DMS114 treated with DMSO at 0.1 percent for 48 hours (cell line): ENCODE results near the gene XRCC4.
"Not testable (repeated sequence)": the region's sequence is repeated elsewhere in the genome, so short reads cannot be mapped to it uniquely, and the experiment has no call there.

Source experiments
- DNase-seq: peaks from one replicate; lab custom pipeline; 2025; ENCODE audit not compliant: unreplicated experiment; lab: John Stamatoyannopoulos, UW

Gene XRCC4

GRCh38 chr5:83076742-83077661, at the start of gene XRCC4, which contains the start of gene TMEM167A:
Gene XRCC4 (plus strand): TSS chr5:83077547. CDS start chr5:83104920, 27,373 bp downstream.
Gene TMEM167A (minus strand): TSS chr5:83077394. CDS start chr5:83077323, 71 bp downstream.
- peak; percentile 97 for DNase-seq

GRCh38 chr5:83029912-83030311, 47.4 kb upstream of the XRCC4 start:
- no peak for DNase-seq

DNA sequence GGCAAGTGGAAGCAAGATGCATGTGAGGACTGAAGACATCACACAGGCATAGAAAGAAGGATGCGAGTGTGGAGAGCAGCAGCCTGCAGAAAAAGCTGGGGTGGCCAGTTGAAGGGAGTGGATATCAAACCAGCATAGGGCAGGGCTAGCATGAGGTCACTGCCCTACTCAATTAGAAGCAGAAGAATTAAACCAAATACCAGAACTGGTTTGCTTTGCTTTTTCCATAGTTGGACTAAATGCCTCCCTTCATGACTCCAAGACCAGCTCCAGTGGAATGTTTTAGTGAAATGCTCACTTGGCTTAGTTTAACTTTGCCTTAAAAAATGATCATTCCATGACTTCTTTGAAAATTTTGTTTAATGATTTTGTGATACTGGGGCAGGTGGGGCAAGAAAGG, 46.0 kb upstream of the XRCC4 start:
- DNase-seq, result no peak

GRCh38 chr5:83034036-83034435, 43.3 kb upstream of the XRCC4 start:
- no peak for DNase-seq

DNA sequence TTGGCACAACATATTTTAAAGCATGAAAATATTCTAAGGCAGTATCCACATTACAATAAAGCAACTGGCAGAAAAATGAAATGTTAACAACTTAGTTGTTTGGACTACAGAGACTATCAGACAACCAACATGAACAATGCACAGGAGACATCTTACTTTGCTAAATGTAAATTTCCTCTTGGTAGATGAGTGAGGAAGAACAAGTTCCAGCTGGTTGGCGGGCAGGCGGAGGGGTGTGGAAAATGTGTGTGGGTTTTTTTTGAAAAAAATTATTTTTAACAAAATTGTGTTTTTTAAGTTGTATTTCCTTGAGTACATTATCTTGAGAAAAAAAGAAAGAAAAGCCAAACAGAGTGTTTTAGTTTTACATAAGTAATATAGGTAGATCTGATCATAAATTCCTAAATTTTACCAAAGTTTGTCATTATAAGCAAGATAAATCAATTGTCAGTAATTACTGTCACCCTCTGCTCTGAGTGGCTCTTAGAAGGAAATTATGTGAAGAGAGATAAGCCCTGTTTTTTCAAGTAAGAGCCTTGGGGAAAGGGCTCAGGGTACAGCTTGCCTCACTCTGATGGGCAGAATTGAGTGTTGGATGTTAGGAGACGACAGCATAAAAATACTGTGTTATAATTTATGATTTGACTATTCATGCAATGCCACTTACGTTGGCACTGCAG, 42.7 kb upstream of the XRCC4 start:
- DNase-seq, result no peak

DNA sequence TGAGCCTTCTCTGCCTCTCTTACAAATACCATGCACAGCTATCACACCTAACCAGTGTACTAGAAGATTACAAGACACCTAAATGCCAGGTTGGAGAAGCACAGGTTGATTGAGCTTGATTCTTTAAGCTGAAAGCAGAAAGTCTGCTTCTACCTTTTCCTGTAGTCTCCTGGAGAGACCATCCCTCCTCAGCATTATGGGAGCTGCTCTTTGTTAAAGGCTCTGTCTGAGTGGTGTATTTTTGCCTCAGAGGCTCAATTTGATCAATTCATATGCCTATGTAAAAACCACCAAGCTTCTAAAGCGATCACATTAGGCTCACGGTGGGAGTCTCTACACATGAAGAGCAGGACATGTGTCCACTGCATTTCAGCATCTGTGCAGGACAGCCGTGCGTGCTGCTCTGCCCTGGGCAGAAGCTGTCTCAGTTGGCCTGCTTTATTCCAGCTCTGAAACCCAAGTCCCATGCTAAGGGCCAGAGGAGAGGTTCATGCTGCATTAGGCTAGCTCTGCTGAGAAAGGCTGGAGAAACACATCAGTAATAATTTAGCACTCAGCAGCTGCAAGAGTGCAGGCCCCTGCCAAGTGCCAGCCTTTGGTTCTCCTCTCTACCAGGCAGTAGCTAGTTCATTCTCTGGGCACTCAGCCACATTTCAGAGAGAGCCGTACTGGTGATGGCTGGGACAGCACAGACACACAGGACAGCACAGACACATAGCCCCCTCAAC, 41.8 kb upstream of the XRCC4 start:
- no peak for DNase-seq

DNA sequence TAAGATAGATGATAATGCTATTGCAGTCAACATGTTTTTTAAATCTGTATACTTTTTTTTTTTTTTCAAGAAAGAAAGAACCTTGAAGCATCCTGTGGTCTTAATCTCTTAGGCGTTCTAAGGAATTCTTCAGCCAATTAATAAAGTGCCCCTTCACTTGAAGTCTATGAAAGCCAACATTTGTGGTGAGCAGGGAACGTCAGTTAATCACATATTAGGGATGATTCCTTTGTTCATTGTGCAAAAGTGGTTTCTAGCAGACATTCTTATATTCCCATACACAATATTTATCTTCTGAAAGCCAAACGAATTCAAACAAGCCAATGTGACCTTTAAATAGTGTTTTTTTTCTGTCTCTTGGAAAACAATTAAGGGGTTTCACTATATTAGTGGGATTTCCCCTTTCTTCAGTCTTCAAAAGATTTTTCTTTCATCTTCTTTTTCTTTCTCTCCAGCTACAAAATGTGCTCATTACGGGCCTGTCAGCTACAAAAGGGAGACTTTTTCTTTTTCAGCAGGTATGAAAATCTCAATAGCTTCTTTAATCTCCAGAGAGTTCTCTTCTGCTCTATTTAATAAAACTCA, 40.3 kb upstream of the XRCC4 start:
- no peak for DNase-seq

DNA sequence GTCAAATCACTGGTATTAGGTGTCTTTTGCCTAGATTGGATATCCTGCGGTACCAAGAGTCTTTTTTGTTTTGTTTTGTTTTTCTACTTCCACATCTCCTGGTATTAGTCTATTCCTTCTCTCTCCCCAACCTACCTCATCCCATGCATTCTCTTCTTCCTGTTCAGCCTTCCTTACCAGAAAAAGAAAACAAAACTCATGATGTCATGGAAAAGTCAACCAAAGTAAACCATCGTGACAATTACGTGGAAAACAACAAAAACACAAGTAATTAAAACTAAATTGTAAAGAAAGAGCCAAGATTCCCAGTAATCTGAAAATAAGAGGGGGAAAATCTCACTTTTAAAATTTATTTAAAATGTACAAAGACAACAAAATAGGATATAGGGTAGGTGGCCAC, 38.4 kb upstream of the XRCC4 start:
- no peak for DNase-seq

GRCh38 chr5:83042507-83042906, 34.8 kb upstream of the XRCC4 start:
- DNase-seq, result no peak

DNA sequence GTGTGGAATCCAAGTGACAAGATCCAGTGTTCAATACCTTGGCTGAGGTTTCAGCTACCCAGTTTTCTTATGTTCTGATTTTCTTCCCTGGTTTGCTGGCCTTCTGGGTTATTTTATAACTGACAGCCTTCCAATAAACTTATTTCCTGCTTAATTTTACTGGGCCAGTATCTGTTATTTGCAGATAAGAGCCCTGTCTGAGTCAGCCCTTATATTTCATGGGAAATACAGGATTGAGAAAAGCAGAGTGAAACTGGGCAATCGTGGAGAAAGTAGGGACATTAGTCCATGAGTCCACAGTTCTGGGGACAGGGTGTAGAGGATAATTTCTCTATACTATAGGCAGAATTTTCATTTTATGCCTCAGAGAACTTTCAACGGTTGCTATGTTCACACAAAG, 32.4 kb upstream of the XRCC4 start:
- DNase-seq, result no peak

- DNase-seq, result no peak
These were observed 29.1 kb upstream of the XRCC4 start for GRCh38 chr5:83048277-83048676.

DNA sequence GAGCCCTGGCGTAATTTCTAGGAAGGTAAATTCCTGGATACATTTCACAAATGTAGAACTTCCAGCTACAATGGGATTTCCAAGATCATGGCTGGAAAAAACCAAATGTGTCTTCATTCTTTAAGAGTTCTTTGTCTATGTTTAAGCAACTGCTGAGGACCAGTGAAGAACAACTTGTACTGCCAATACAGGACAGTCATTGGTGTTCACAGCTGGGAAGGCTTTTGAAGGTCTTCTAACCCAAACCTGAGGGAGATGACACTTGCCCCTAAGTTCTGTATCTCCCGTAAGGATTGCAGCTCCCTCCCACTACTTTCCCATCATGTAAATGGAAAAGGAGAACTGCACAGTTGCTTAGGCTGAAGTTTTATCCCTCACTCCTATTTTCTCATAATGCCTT, 28.5 kb upstream of the XRCC4 start:
- DNase-seq, result no peak

DNA sequence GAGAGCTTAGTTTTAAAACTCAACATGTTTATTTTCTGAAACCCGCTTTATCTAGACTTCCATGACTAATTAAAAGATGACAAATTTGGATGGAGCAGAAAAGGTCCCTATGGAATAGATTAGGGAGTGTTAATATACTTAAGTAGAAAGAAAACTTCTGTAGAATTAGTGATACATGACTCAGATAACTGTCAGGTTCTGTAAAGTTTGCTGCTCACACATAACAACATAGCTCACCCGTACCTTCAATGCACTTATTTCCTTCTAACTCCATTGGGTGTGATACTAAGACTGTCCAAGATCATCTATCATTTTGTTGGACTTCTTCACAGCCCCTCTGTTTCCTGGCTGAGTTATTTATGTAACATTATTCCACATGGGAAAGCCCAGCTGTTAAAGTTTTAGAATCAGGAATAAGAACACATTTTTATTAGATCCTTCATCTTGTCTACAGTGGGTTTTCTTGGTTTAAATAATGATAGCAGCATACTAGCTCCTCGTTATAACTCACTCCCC, 27.9 kb upstream of the XRCC4 start:
- DNase-seq, result no peak

DNA sequence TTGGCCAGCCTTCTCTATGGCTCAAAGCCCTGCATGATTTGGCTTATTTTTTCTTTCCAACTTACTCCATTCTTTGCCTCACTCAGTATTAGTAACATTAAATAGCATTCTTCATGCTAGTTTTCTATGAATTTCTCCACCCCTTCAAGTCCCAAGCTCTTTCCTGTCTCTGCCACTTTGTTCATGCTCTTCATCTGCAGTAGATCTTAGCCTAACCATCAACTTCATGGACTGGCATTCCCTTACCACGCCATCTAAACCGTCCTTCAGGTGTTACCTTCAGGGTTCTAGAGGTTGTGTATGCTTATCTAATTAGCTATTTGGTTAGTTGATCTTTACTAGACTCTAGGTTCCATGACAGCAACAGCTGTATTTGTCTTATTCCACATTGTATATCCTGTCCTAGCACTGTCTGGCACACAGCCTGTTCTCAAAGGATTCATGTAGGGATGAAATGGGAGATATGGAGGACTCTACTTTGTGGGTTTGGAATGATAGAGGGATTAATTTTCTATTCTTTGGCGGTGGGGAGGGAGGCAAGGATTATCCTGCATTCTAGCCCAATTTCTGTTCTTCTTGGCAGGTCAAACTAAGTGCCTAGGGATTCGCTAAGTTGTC, 26.5 kb upstream of the XRCC4 start:
- no peak for DNase-seq

- no peak for DNase-seq
These were observed 22.2 kb upstream of the XRCC4 start for GRCh38 chr5:83055166-83055565.

GRCh38 chr5:83058726-83059125, 18.6 kb upstream of the XRCC4 start:
- DNase-seq, result no peak

DNA sequence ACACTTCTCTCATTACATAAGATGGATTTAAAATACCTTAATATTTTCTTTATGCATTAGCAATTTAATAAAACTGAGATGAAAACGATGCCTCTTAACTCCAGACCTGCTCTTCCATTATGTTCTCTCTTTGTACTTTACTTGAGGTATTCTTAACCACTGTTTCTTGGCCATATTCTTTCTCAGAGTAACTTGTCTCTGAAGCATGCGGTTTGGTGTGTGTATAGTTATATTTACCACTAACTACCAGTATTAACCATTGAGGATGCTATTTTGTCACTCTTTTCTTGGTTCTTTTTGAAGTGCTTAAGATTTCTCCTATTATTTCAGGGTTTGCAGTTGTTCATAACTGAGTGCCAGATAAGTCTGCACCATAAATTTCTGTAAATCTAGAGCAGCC, 18.0 kb upstream of the XRCC4 start:
- DNase-seq, result no peak

DNA sequence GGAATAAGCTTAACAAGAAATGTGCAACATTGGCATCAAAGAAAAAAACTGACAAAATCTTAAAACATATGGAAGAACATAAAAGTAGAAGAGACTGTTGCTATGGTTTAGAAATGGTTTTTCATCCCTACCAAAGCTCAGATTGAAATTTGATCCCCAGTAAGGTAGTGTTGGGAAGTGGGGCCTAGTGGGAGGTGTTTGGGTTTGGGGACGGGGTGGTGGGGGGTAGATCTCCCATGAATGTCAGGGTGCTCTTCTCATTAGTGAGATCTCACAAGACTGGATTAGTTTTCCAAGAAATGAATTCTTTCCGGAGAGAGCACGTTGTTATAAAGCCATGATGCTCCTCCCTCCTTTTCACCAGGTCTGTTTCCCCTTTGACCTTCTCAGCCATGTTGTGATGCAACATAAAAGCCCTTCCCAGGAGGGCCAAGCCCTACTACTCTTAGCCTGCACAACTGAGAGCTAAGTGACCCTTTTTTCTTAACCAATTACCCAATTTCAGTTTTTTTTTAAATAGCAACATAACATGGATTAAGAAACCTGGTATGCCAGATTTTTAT, 10.7 kb upstream of the XRCC4 start:
- DNase-seq, result no peak

DNA sequence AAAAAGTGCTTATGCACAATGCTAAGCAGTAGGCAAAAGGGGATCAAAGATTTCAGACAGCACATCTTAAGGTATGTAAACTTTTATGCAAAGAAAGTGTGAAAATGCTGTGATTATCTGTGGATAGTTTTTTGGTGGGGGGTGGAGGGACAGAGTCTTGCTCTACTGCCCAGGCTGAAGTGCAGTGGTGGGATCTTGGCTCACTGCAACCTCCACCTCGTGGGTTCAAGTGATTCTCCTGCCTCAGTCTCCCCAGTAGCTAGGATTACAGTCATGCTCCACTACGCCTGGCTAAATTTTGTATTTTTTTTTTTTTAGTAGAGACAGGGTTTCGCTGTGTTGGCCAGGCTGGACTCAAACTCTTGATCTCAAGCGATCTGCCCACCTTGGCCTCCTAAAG, 10.0 kb upstream of the XRCC4 start:
- DNase-seq, result not testable (repeated sequence)

GRCh38 chr5:83069096-83069799, 8.1 kb upstream of the XRCC4 start:
- DNase-seq, result no peak
